SK-N-SH (cell line): ENCODE results near the gene ZNRF1. TPM values are rescaled to one million over a fixed set of nuclear protein-coding genes. Genes with fewer than 3 reads are reported as not detected.

ENCODE experiments used
- CTCF ChIA-PET: fragments of 300-600, 350-600 bp; formaldehyde crosslinking; extraction: SDS; loops from one replicate; lab custom pipeline; 2021; lab: Yijun Ruan, JAX
- POLR2A ChIA-PET: fragments of 350-600 bp; sonication (Branson Sonifier 250); formaldehyde crosslinking; extraction: SDS; loops from one replicate; lab custom pipeline; 2020; ENCODE audit warnings: antibody characterized with exemption, inconsistent platforms; lab: Yijun Ruan, JAX
- DNase-seq: peaks from one replicate; pipeline ENCODE4 v3.0.0; 2012
- H2AFZ ChIP-seq: fragments of 200-600 bp; sonication (generic); 2 replicates; pipeline ENCODE4 v1.8.1; 2016; ENCODE audit warnings: antibody characterized with exemption, mild to moderate bottlenecking, low read depth
- H3F3A ChIP-seq: fragments of 200-600 bp; sonication (generic); replicated peaks from 2 replicates; pipeline ENCODE3; 2016; ENCODE audit warnings: antibody characterized with exemption, mild to moderate bottlenecking; ENCODE audit not compliant: insufficient read depth
- H3K27ac ChIP-seq, 2 experiments: fragments of 200-500 bp in 1 of 2; fragments of 200-600 bp in 1 of 2; sonication (Bioruptor generic) in 1 of 2; sonication (generic), shearing (Covaris generic) in 1 of 2; 2 replicates each; pipeline versions ENCODE4 v1.5.1 to v1.6.1; 2014 to 2016; ENCODE audit warnings: low read depth in 2 of 2, inconsistent platforms in 1 of 2, low read length in 1 of 2, mild to moderate bottlenecking in 1 of 2, mixed read lengths in 1 of 2
- H3K27me3 ChIP-seq: fragments of 200-600 bp; sonication (generic), shearing (Covaris generic); 2 replicates; pipeline ENCODE4 v1.6.1; 2016; ENCODE audit warnings: mixed run types; ENCODE audit not compliant: insufficient read depth
- H3K36me3 ChIP-seq, 2 experiments: fragments of 200-500 bp in 1 of 2; fragments of 200-600 bp in 1 of 2; sonication (Bioruptor generic) in 1 of 2; sonication (generic) in 1 of 2; replicated peaks in 1 of 2; 2 replicates each; pipeline versions ENCODE3 to v1.5.1; 2014 to 2016; ENCODE audit warnings: low read length in 1 of 2, mild to moderate bottlenecking in 1 of 2; ENCODE audit not compliant: insufficient read depth in 2 of 2, control insufficient read depth in 1 of 2
- H3K4me1 ChIP-seq, 2 experiments: fragments of 200-500 bp in 1 of 2; fragments of 200-600 bp in 1 of 2; sonication (Bioruptor generic) in 1 of 2; sonication (generic), shearing (Covaris generic) in 1 of 2; 2 replicates each; pipeline versions ENCODE4 v1.5.1 to v1.6.1; 2014 to 2016; ENCODE audit warnings: low read depth in 1 of 2, low read length in 1 of 2, mixed run types in 1 of 2; ENCODE audit not compliant: insufficient read depth in 2 of 2, control insufficient read depth in 1 of 2
- H3K4me2 ChIP-seq: fragments of 200-600 bp; sonication (generic), shearing (Covaris generic); 2 replicates; pipeline ENCODE4 v1.6.1; 2017; ENCODE audit warnings: mixed run types
- H3K4me3 ChIP-seq, 2 experiments: fragments of 200-500 bp in 1 of 2; fragments of 200-600 bp in 1 of 2; sonication (Bioruptor generic) in 1 of 2; sonication (generic), shearing (Covaris generic) in 1 of 2; 2 replicates each; pipeline versions ENCODE4 v1.5.1 to v1.8.1; 2014 to 2016; ENCODE audit warnings: low read depth in 2 of 2, inconsistent platforms in 1 of 2, low read length in 1 of 2, mild to moderate bottlenecking in 1 of 2, mixed read lengths in 1 of 2, moderate library complexity in 1 of 2
- H3K79me2 ChIP-seq: fragments of 200-600 bp; sonication (generic); 2 replicates; pipeline ENCODE4 v1.8.1; 2017; ENCODE audit warnings: mild to moderate bottlenecking; ENCODE audit not compliant: insufficient read depth
- H3K9ac ChIP-seq: fragments of 200-600 bp; sonication (generic); 2 replicates; pipeline ENCODE4 v1.6.1; 2017; ENCODE audit warnings: mixed run types
- H3K9me2 ChIP-seq: fragments of 200-600 bp; sonication (generic); 2 replicates; pipeline ENCODE4 v1.6.1; 2017; ENCODE audit warnings: mixed run types
- H3K9me3 ChIP-seq: fragments of 200-600 bp; sonication (generic); 2 replicates; pipeline ENCODE4 v1.6.1; 2017; ENCODE audit warnings: mixed run types, mild to moderate bottlenecking, moderate library complexity
- H4K20me1 ChIP-seq: fragments of 200-600 bp; sonication (generic); 2 replicates; pipeline ENCODE4 v1.6.1; 2017; ENCODE audit warnings: mild to moderate bottlenecking, mixed run types; ENCODE audit not compliant: insufficient read depth
- CHD2 ChIP-seq: fragments of 150-350 bp; IDR thresholded peaks from 2 replicates; pipeline ENCODE4 v1.6.1; 2018; ENCODE audit warnings: low read length; ENCODE audit not compliant: partially characterized antibody
- GATA2 ChIP-seq: sonication (generic); formaldehyde crosslinking; IDR thresholded peaks from 2 replicates; pipeline ENCODE4 v1.5.0; 2020; ENCODE audit warnings: mild to moderate bottlenecking, missing genetic modification reagents
- JUND ChIP-seq: IDR thresholded peaks from 2 replicates; pipeline ENCODE4 v1.4.0; 2012
- MAX ChIP-seq: IDR thresholded peaks from 2 replicates; pipeline ENCODE4 v1.4.0; 2012; ENCODE audit warnings: low read depth
- NFIC ChIP-seq: IDR thresholded peaks from 2 replicates; pipeline ENCODE4 v1.4.0; 2012; ENCODE audit warnings: borderline replicate concordance
- TEAD4 ChIP-seq: IDR thresholded peaks from 2 replicates; pipeline ENCODE4 v1.4.0; 2012; ENCODE audit warnings: mild to moderate bottlenecking, borderline replicate concordance; ENCODE audit not compliant: insufficient read depth
- YY1 ChIP-seq: IDR thresholded peaks from 2 replicates; pipeline ENCODE4 v1.4.0; 2012; ENCODE audit warnings: low read depth, mild to moderate bottlenecking
- ZBTB33 ChIP-seq: IDR thresholded peaks from 2 replicates; pipeline ENCODE4 v1.4.0; 2012; ENCODE audit warnings: low read depth, borderline replicate concordance
- WGBS: methylation state at CpG from one replicate; pipeline ENCODE4 v1.1.6; 2017; ENCODE audit warnings: low lambda C conversion rate; 5-methylcytosine and 5-hydroxymethylcytosine counted together
- polyA plus RNA-seq, 3 experiments: library from polyadenylated mRNA; depleted of rRNA; stranded (reverse); fragments of >200 nt; gene quantifications; 2 replicates each; pipeline ENCODE4 v1.2.3, GENCODE V29; 2012

Gene ZNRF1
- polyA plus RNA-seq, 1 of the 3 experiments (the other 2 are of a cell fraction) = 23.7 TPM

- Histone ChIP-seq H3K4me2 (no peak overlapping the region), H3K27ac (no peak overlapping the region), H3K36me3 (peaks cover 0 to 3% of the 10 kb centered on the region in 2 experiments), H3K4me3 (no peak overlapping the region), H3F3A (no peaks in the 10 kb centered on the region), H3K4me1 (peaks cover 4 to 7% of the 10 kb centered on the region in 2 experiments; a peak in 2 of 4 replicates), H3K79me2 (peaks cover 96% of the 10 kb centered on the region), H3K9me3 (no peaks in the 10 kb centered on the region), H2AFZ (no peak overlapping the region), H4K20me1 (peaks cover 65% of the 10 kb centered on the region), H3K9ac (no peak overlapping the region), H3K9me2 (no peaks in the 10 kb centered on the region), H3K27me3 (no peaks in the 10 kb centered on the region)
- CTCF ChIA-PET = interaction anchor here (0.9 to 1.3 kb wide), 2 partner anchors 14 to 62 kb away, joined by 3 to 4 read pairs; partner anchors contain the start of gene ZNRF1
- POLR2A ChIA-PET = no interaction called here
- no peak for DNase-seq
- 77% methylated on average over 8 of the region's 8 CpGs for WGBS
- no peak for TF ChIP-seq MAX
- TF ChIP-seq ZBTB33 = no peak
- no peak for TF ChIP-seq NFIC
- TF ChIP-seq TEAD4 = no peak
- TF ChIP-seq CHD2 = no peak
Observed at GRCh38 chr16:75060723-75061122, 61.9 kb downstream of the ZNRF1 start.

GRCh38 chr16:75061669-75062068 is 62.8 kb downstream of the ZNRF1 start:
- H3K27ac ChIP-seq = no peak overlapping the region
- no peak overlapping the region for H2AFZ ChIP-seq
- H3K9me2 ChIP-seq = no peaks in the 10 kb centered on the region
- H4K20me1 ChIP-seq = peaks cover 66% of the 10 kb centered on the region
- ChIA-PET POLR2A (no interaction called here), CTCF (interaction anchor here (1.7 to 3.4 kb wide), 3 partner anchors 9 to 63 kb away, joined by 4 to 10 read pairs (median 9); partner anchors contain the start of gene ZNRF1)
- no peak overlapping the region for H3K9ac ChIP-seq
- H3K9me3 ChIP-seq = no peaks in the 10 kb centered on the region
- no peak overlapping the region for H3K4me2 ChIP-seq
- peaks cover 96% of the 10 kb centered on the region for H3K79me2 ChIP-seq
- H3K4me1 ChIP-seq = peaks cover 4 to 7% of the 10 kb centered on the region in 2 experiments; a peak in 2 of 4 replicates
- TF ChIP-seq YY1 = no peak
- no peak for TF ChIP-seq JUND
- TF ChIP-seq GATA2 = no peak
- no peaks in the 10 kb centered on the region for H3K27me3 ChIP-seq
- peaks cover 0 to 3% of the 10 kb centered on the region in 2 experiments for H3K36me3 ChIP-seq
- 96% methylated on average over 3 of the region's 3 CpGs for WGBS
- H3K4me3 ChIP-seq = no peak overlapping the region
- H3F3A ChIP-seq = no peaks in the 10 kb centered on the region
- DNase-seq = no peak
